NT2/D1 (cell line): ENCODE measurements around the gene PCSK6.
"Not testable (repeated sequence)": the region's sequence is repeated elsewhere in the genome, so short reads cannot be mapped to it uniquely, and the experiment has no call there.

ENCODE experiments used
- DNase-seq: peaks from one replicate; pipeline ENCODE4 v3.0.0-alpha.2; 2011; ENCODE audit warnings: low read depth, low spot score
- H3K27me3 ChIP-seq: 2 replicates; pipeline ENCODE4 v1.6.0; 2011; ENCODE audit warnings: mild to moderate bottlenecking; ENCODE audit not compliant: insufficient read length, insufficient read depth
- H3K36me3 ChIP-seq: 2 replicates; pipeline ENCODE4 v1.6.1; 2011; ENCODE audit warnings: mild to moderate bottlenecking, low read length, mixed read lengths; ENCODE audit not compliant: insufficient read depth, insufficient read length
- H3K4me1 ChIP-seq: 2 replicates; pipeline ENCODE4 v1.5.1; 2011; ENCODE audit not compliant: insufficient read depth, insufficient read length
- H3K4me3 ChIP-seq: 2 replicates; pipeline ENCODE4 v1.5.1; 2011; ENCODE audit warnings: low read depth; ENCODE audit not compliant: insufficient read length
- H3K9ac ChIP-seq: 2 replicates; pipeline ENCODE4 v1.6.0; 2011; ENCODE audit warnings: low read depth; ENCODE audit not compliant: insufficient read length
- H3K9me3 ChIP-seq: 2 replicates; pipeline ENCODE4 v1.5.1; 2011; ENCODE audit warnings: mild to moderate bottlenecking, low read length; ENCODE audit not compliant: insufficient read depth
- SUZ12 ChIP-seq: IDR thresholded peaks from 2 replicates; pipeline ENCODE4 v1.6.1; 2011; ENCODE audit not compliant: insufficient read length, insufficient read depth; ENCODE audit errors: extremely low read depth
- YY1 ChIP-seq: IDR thresholded peaks from 2 replicates; pipeline ENCODE4 v1.6.1; 2011; ENCODE audit not compliant: insufficient read length, insufficient read depth
- ZNF274 ChIP-seq: IDR thresholded peaks from 2 replicates; pipeline ENCODE4 v1.6.1; 2011; ENCODE audit warnings: mild to moderate bottlenecking, low read depth, low read length

Gene PCSK6

DNA sequence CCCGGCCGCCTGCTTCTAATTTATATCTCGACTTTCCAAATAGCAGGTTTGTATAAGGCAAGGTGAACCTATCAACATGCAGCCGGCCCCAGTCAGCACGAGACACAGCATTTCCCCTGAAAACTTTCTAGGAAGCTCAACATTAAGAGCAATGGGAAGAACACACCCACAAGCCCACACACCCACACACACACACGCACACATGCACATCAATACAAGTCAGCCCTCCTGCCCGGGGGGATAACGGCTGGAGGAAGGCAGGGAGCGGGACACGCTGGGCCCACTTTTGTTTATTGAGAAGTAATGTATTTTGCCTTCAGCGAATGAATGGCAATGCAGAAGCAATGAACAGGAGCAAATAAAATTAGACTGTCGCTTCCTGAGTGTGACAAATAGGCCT, 83.5 kb downstream of the PCSK6 start:
- TF ChIP-seq SUZ12 (no peak), ZNF274 (no peak), YY1 (no peak)
- no peaks in the 10 kb centered on the region for H3K27me3 ChIP-seq

DNA sequence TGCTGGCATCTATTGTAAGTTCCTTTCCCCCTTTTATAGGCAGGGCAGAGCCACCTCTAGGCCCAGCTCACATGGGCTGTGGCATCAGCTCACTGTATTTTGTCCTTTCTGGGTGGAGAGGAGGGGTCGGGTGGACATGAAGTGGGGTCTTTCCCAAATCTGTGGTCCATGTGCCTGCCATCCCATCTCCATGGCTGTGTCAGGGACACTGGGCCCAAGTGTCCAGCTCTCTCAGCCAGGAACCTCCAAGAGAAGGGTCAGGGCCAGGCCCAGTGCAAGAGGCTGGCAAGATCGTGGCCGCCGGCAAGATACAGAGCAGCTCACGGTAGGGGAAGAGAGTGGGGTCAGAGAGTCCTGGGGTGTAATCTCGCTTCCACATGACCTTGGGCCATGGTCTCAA, 85.3 kb downstream of the PCSK6 start:
- no peaks in the 10 kb centered on the region for H3K36me3 ChIP-seq
- H3K4me3 ChIP-seq, result no peak overlapping the region
- no peak overlapping the region for H3K9ac ChIP-seq
- TF ChIP-seq ZNF274 (no peak), YY1 (no peak), SUZ12 (no peak)
- H3K27me3 ChIP-seq, result no peaks in the 10 kb centered on the region
- H3K4me1 ChIP-seq, result peaks cover 7% of the 10 kb centered on the region
- H3K9me3 ChIP-seq, result no peaks in the 10 kb centered on the region
- DNase-seq, result no peak

More for the DNA sequence above, 83.5 kb downstream of the PCSK6 start:
- H3K9me3 ChIP-seq, result no peaks in the 10 kb centered on the region
- H3K4me3 ChIP-seq, result no peak overlapping the region
- H3K9ac ChIP-seq, result no peak overlapping the region
- H3K36me3 ChIP-seq, result no peaks in the 10 kb centered on the region
- peaks cover 7% of the 10 kb centered on the region for H3K4me1 ChIP-seq
- DNase-seq, result no peak

DNA sequence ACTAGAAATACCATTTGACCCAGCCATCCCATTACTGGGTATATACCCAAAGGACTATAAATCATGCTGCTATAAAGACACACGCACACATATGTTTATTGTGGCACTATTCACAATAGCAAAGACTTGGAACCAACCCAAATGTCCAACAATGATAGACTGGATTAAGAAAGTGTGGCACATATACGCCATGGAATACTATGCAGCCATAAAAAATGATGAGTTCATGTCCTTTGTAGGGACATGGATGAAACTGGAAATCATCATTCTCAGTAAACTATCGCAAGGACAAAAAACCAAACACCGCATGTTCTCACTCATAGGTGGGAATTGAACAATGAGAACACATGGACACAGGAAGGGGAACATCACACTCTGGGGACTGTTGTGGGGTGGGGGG, 86.6 kb downstream of the PCSK6 start:
- H3K36me3 ChIP-seq, H3K4me3 ChIP-seq, H3K27me3 ChIP-seq, H3K4me1 ChIP-seq, H3K9ac ChIP-seq, H3K9me3 ChIP-seq, DNase-seq: not testable (repeated sequence)

DNA sequence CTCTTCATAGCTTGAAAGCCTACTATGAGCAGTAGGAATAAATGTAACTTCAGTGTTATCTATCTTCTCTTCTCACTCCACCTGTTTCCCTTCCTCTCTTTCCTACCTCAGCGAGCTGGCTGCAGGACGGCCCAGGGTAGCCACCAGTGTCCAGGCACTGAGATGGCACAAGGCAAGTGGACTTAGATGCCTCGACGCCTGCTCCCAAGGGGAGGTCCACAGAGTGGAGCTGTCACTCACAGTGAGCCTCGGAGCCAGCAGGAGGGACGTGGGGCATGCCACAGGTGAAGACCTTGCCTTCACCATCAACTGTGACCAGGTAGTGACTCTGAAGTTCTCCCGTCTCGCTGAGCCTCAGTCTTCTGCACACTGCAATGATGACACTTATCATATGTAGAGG, 88.2 kb downstream of the PCSK6 start:
- Histone ChIP-seq H3K4me1 (peaks cover 12% of the 10 kb centered on the region), H3K9me3 (no peaks in the 10 kb centered on the region), H3K27me3 (no peaks in the 10 kb centered on the region), H3K4me3 (no peak overlapping the region), H3K36me3 (peaks cover 5% of the 10 kb centered on the region), H3K9ac (no peak overlapping the region)
- no peak for DNase-seq
- no peak for TF ChIP-seq YY1
- no peak for TF ChIP-seq SUZ12

DNA sequence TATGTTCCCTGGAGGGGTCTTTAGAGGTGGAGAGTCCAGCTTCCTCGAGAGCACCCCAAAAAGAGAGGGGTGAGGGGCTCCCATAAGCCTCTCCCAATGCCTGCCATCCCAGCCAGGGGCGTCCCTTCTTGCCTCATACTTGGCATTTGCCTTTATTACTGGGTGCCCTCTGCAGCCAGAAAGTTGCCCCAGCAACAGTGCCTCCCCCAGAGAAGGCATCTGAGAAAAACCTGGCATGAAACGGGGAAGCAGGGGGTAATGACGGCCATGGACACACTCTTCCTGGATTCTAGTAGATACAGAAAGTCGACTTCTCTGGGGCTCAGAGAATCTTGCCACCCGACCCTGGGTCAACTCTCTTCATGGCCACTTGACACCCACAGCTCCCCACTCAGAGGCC, 90.1 kb downstream of the PCSK6 start:
- no peak overlapping the region for H3K9ac ChIP-seq
- no peaks in the 10 kb centered on the region for H3K27me3 ChIP-seq
- DNase-seq, result no peak
- no peak overlapping the region for H3K4me3 ChIP-seq
- no peaks in the 10 kb centered on the region for H3K9me3 ChIP-seq
- TF ChIP-seq YY1 (no peak), ZNF274 (no peak), SUZ12 (no peak)
- peaks cover 10% of the 10 kb centered on the region for H3K4me1 ChIP-seq
- peaks cover 5% of the 10 kb centered on the region for H3K36me3 ChIP-seq

DNA sequence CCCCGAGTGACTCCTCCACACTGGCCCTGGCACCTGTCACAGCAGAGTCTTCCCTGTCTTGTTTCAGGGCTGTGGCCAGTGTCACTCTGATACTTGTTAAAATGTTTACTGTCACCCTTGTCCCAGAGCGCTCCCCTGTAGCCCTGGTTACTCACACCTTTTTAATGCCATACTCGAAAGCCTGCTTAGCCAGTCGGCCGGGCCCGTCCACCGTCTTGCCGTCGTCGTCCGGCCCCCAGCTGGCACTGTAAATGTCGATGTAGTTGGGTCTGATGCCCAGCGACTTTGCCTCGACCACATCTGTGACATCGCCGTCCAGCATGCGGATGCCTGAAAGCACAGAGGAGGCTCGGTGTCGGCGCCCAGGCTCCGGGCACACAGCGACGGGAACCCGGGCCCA, 91.3 kb downstream of the PCSK6 start:
- Histone ChIP-seq H3K36me3 (peaks cover 5% of the 10 kb centered on the region), H3K4me3 (no peak overlapping the region), H3K4me1 (peaks cover 10% of the 10 kb centered on the region), H3K9me3 (no peaks in the 10 kb centered on the region), H3K9ac (no peak overlapping the region), H3K27me3 (no peaks in the 10 kb centered on the region)
- no peak for DNase-seq
- TF ChIP-seq SUZ12, result no peak
- no peak for TF ChIP-seq YY1
- TF ChIP-seq ZNF274, result no peak

DNA sequence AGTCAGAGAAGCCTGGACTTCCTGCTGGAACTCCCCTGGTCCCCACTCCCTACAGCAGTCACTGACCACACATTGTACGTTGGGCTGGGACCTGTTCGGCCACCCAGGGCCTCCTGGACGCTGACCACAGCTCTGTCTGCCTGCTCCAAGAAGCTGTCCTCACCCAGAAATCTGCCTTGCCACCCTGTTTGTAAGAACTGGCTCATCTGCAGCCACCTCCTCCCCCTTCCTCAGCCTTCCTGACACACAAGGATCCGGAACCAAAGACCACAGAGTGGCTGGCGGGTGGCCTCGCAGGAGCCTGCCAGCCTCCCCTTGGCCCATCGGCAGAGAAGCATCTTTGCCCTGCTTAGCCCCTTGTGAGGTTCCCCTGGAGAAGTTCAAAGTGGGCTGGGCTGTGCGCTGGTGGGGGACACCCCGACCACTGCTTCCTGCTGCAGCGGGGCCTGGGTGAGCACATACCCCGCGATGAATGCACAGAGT, 91.9 kb downstream of the PCSK6 start:
- TF ChIP-seq ZNF274 (no peak), YY1 (no peak)
- DNase-seq, result no peak
- H3K9me3 ChIP-seq, result no peaks in the 10 kb centered on the region
- H3K4me1 ChIP-seq, result peaks cover 10% of the 10 kb centered on the region
- no peaks in the 10 kb centered on the region for H3K27me3 ChIP-seq
- no peak overlapping the region for H3K4me3 ChIP-seq
- no peak overlapping the region for H3K9ac ChIP-seq
- peaks cover 5% of the 10 kb centered on the region for H3K36me3 ChIP-seq
